Fibroblast of mammary gland (primary cell): ENCODE results near the gene SYNGR2.

Experiments
- DNase-seq: peaks from one replicate; pipeline ENCODE4 v3.0.0-alpha.2; 2010; ENCODE audit warnings: low read depth
- H3K4me3 ChIP-seq: 2 replicates; pipeline ENCODE4 v1.5.1; 2011; ENCODE audit warnings: low read depth, mild to moderate bottlenecking, low read length, moderate library complexity; ENCODE audit not compliant: control insufficient read depth
- TF ChIP-seq, protein P1 (sequence below): conservative IDR thresholded peaks from 2 replicates; pipeline ENCODE4 v1.5.1; 2011; ENCODE audit warnings: low read depth, low read length, inconsistent platforms; ENCODE audit not compliant: control insufficient read depth, insufficient read depth

SYNGR2 gene

DNA sequence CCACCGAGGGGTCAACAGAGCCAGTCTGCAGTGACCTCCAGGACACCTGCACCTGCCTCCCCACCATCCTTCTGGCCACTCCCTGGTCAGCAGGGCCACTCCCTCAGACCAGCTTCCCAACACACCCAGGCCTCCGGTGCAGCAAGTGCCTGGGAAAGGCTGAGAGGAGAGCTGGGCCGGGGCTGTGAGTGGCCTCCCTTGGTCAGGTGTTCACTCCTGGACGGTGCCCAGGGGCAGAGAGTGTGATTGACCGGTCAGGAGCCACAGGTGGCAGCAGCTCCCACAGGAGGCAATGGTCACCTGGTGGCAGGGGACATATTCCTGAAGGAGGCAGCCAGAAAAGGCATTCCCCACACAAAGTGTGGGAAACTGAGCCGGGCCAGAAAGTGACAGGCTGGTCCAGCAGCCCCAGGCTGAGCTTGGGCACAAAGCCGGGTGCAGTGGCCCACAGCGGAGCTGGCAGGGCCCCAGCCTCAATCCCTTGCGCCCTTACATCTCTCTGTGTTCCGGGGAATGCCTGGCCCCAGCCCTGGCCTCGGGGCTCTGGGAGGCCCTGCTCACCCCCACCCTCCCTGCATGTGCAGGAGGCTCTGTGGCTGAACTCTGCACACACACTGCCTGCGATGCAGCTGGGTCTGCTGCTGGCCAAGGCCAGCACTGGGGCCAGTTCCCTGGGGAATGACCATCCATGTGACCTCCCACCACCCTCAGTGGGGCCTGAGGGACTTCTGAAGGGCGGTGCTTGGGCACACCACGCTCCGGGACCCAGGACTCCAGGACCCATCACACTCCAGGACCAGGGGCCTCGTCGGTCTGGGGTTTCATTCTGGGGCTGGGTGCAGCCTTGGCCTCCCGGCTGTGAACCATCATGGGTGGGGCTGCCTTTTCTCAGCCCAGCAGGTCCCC, 23.4 kb upstream of the SYNGR2 start:
- peak; percentile 31 for DNase-seq
- TF ChIP-seq, protein P1, sequence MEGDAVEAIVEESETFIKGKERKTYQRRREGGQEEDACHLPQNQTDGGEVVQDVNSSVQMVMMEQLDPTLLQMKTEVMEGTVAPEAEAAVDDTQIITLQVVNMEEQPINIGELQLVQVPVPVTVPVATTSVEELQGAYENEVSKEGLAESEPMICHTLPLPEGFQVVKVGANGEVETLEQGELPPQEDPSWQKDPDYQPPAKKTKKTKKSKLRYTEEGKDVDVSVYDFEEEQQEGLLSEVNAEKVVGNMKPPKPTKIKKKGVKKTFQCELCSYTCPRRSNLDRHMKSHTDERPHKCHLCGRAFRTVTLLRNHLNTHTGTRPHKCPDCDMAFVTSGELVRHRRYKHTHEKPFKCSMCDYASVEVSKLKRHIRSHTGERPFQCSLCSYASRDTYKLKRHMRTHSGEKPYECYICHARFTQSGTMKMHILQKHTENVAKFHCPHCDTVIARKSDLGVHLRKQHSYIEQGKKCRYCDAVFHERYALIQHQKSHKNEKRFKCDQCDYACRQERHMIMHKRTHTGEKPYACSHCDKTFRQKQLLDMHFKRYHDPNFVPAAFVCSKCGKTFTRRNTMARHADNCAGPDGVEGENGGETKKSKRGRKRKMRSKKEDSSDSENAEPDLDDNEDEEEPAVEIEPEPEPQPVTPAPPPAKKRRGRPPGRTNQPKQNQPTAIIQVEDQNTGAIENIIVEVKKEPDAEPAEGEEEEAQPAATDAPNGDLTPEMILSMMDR, result no peak
- H3K4me3 ChIP-seq, result no peak overlapping the region

DNA sequence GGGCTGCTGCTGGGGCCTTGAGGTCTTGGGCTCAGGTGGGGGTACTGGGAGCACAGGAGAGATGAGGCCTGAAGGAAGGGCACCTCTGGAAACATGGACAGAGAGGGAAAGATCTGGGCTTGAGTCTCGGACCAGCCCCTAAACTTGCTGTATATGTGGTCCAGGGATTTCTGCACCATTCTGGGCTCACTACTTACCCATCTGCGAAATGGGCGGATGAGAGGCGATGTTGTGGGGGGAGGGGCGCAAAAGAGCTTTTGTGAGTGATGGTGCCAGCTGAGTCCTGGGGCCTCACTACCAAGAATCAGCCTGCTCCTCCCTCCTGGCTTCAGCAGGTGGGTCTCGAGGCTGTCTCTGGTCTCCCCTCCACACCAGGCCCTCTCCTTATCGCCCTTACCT, 21.9 kb upstream of the SYNGR2 start:
- no peak overlapping the region for H3K4me3 ChIP-seq
- DNase-seq, result no peak
- TF ChIP-seq, protein P1, result no peak

DNA sequence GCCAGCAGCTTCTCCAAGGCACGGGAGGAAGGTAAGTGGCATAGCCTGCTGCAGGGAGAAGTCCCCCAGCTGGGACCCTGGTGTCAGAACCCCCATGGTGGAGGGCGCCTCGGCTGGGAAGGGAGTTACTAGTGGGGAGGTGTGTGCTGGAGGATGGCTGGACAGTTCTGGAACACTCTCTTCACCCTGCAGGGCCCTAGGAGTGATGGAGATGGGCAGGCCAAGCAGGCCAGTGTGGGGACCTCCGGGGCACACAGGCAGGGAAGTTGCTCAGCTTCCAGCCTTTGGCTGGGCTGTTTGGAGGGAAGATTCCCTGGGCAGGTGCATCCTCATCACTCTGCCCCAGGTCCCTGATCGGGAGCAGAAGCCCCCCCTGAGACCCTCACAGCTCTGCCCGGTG, 21.5 kb upstream of the SYNGR2 start:
- DNase-seq, result no peak
- no peak overlapping the region for H3K4me3 ChIP-seq
- TF ChIP-seq, protein P1, result no peak

DNA sequence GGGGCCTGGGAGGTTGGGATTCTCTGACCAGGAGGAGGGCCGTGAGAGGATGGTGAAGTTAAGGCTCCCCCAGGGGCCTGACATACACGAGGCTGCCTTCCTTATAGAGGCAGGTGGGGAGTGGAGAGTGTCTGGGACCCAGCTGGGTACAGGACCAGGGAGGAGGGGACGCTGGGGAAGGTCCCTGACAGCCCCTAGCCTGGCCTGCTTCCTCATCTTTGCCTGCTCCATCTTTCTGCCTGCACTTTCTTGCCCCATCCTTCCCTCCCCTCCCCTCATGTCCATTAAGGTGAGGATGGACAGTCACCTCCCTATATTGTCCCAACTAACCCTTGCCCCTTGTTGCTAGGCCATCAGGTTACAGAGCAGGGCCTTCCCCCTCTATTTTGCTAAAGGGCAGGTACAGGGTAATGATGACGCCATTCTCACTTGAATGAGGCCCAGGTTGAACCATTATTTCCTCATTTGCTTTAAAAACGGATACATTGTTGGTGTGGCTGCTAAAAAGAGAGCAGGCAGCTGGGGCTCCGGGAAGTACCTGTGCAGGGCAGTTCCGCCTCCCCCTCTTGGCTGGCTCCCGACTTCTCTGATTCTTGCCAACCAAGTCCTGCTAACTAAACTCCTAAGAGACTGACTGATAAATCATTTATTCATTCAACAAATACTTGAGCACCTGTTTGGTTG, 20.9 kb upstream of the SYNGR2 start:
- TF ChIP-seq, protein P1, result no peak
- DNase-seq, result no peak
- H3K4me3 ChIP-seq, result no peak overlapping the region

DNA sequence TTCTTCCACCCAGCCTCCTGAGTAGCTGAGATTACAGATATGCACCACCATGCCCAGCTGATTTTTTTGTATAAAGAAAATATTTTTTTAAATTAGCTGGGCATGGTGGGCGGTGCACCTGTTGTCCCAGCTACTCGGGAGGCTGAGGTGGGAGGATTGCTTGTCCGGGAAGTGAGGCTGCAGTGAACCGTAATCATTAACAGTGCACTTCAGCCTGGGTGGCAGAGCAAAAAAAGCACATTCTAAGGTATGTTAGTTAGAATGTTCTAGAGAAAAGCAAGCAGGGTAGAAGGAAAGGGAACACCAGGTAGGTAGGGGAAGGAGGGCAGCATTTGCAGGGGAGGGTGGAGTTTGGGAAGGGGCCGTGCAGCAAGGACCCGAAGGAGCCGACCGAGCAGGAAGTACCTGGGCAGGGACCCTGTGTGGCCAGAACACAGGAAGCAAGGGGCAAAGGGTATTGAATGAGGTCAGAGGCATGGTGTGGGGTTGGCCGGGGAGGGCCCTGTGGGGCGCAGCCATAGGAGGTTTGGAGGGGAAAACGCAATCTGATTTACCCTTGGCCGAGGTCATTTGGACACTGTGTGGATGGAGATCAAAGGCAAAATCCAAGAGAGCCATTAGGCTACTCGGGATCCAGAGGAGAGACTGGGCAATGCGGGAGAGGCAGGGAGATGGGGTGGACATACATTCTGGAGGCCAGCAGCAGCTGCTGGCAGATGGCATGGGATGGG, 19.9 kb upstream of the SYNGR2 start:
- TF ChIP-seq, protein P1, result no peak

DNA sequence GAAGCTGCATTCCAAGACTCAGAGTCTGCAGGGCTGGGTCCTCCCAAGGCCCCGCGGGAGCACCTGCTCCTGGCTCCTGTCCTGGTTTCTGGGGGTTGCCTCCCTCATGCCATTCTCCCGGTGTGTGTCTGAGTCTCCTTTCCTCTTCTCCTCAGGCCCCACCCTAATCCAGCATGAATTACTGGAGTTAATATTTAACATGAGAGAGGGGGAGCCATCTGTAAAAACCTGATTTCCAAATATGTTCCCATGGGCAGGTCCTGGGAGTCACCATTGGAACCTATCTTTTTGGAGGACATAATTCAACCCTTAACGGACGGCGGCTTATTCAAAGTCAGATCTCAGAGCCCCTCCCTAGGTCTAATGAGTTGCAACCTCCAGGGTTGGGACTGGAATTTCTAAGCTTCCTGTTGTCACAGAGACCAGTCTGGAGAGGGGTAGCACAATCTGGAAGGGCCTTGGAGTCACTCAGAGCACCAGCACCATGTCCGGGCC, 16.8 kb upstream of the SYNGR2 start:
- no peak for DNase-seq
- TF ChIP-seq, protein P1, result no peak
- no peak overlapping the region for H3K4me3 ChIP-seq

More for the DNA sequence above, 19.9 kb upstream of the SYNGR2 start:
- no peak overlapping the region for H3K4me3 ChIP-seq
- no peak for DNase-seq
